K562 (cell line): ENCODE results near the gene SHC1. TPM values are rescaled to one million over a fixed set of nuclear protein-coding genes. Genes with fewer than 3 reads are reported as not detected.
A peak's percentile ranks its signal among the peaks of the same experiment; 100 is the strongest.

Experiments
- ARID1B ChIP-seq: fragments of 450-650 bp; IDR thresholded peaks from 2 replicates; pipeline ENCODE4 v1.6.1; 2016; ENCODE audit warnings: antibody characterized with exemption, mild to moderate bottlenecking, inconsistent platforms
- CHD4 ChIP-seq: fragments of 200-600 bp; sonication (generic); IDR thresholded peaks from 3 replicates; pipeline ENCODE4 v1.6.1; 2012; ENCODE audit warnings: low read depth, mild to moderate bottlenecking, mixed read lengths, low read length, inconsistent platforms; ENCODE audit not compliant: insufficient read depth, insufficient replicate concordance, poor library complexity, severe bottlenecking
- CREB1 ChIP-seq, 2 experiments: sonication (generic) in 1 of 2; formaldehyde crosslinking in 1 of 2; IDR thresholded peaks; 2 replicates each; pipeline versions ENCODE4 v1.6.1 to v1.8.0; 2012 to 2022; ENCODE audit warnings: inconsistent platforms in 1 of 2, mild to moderate bottlenecking in 1 of 2, missing genetic modification reagents in 1 of 2, moderate library complexity in 1 of 2
- CSDE1 ChIP-seq, 2 experiments: fragments of 450-650 bp; IDR thresholded peaks; 2 replicates each; pipeline ENCODE4 v1.6.1; 2016; ENCODE audit warnings: mild to moderate bottlenecking in 1 of 2
- FOXJ2 ChIP-seq: fragments of 200-800 bp; sonication (Bioruptor generic); IDR thresholded peaks from 2 replicates; pipeline ENCODE4 v1.6.1; 2016; ENCODE audit warnings: missing genetic modification characterization, missing compliant biosample characterization
- HMG20A ChIP-seq: fragments of 450-650 bp; formaldehyde crosslinking; conservative IDR thresholded peaks from 2 replicates; pipeline ENCODE4 v1.4.0; 2020; ENCODE audit warnings: mild to moderate bottlenecking, mixed read lengths
- HNRNPK ChIP-seq: fragments of 200-400 bp; formaldehyde crosslinking; IDR thresholded peaks from one replicate; pipeline ENCODE4 v1.6.1; 2018; ENCODE audit warnings: mild to moderate bottlenecking, low read depth, low read length; ENCODE audit not compliant: poor library complexity, severe bottlenecking
- IFI16 ChIP-seq: fragments of 250-450 bp; sonication (Bioruptor Pico); IDR thresholded peaks from 2 replicates; pipeline ENCODE4 v2.1.2; 2022; ENCODE audit warnings: mild to moderate bottlenecking, inconsistent platforms
- MBD2 ChIP-seq: sonication (generic); IDR thresholded peaks from 2 replicates; pipeline ENCODE4 v1.6.1; 2016; ENCODE audit warnings: low read depth, borderline replicate concordance
- MED1 ChIP-seq: sonication (generic); formaldehyde crosslinking; IDR thresholded peaks from 2 replicates; pipeline ENCODE4 v1.8.1; 2023; ENCODE audit warnings: missing genetic modification reagents, borderline replicate concordance
- MTA1 ChIP-seq: fragments of 450-650 bp; IDR thresholded peaks from 2 replicates; pipeline ENCODE4 v1.6.1; 2017; ENCODE audit warnings: borderline replicate concordance
- NFXL1 ChIP-seq: fragments of 450-650 bp; formaldehyde crosslinking; IDR thresholded peaks from 2 replicates; pipeline ENCODE4 v1.4.0; 2021; ENCODE audit warnings: mild to moderate bottlenecking
- NR2C2 ChIP-seq, 2 experiments: fragments of 200-800 bp in 1 of 2; sonication (Bioruptor generic) in 1 of 2; sonication (generic) in 1 of 2; formaldehyde crosslinking in 1 of 2; IDR thresholded peaks; 2 replicates each; pipeline versions ENCODE4 v1.6.1 to v1.8.0; 2016 to 2022; ENCODE audit warnings: mild to moderate bottlenecking in 1 of 2, missing compliant biosample characterization in 1 of 2, missing genetic modification characterization in 1 of 2, missing genetic modification reagents in 1 of 2
- POU5F1 ChIP-seq: fragments of 150-350 bp; IDR thresholded peaks from 2 replicates; pipeline ENCODE4 v1.6.1; 2014; ENCODE audit warnings: borderline replicate concordance, low read length, low read depth, mild to moderate bottlenecking; ENCODE audit not compliant: partially characterized antibody
- TAF9B ChIP-seq: fragments of 450-650 bp; IDR thresholded peaks from 2 replicates; pipeline ENCODE4 v1.6.1; 2018; ENCODE audit warnings: mild to moderate bottlenecking; ENCODE audit not compliant: partially characterized antibody
- TCF3 ChIP-seq: sonication (generic); formaldehyde crosslinking; IDR thresholded peaks from 2 replicates; pipeline ENCODE4 v1.4.0; 2020; ENCODE audit warnings: mild to moderate bottlenecking, missing genetic modification reagents
- YBX1 ChIP-seq: fragments of 450-650 bp; IDR thresholded peaks from 2 replicates; pipeline ENCODE4 v1.7.1; 2016; ENCODE audit warnings: mild to moderate bottlenecking
- ZBTB7A ChIP-seq: IDR thresholded peaks from 2 replicates; pipeline ENCODE4 v1.6.1; 2011; ENCODE audit warnings: low read depth, mild to moderate bottlenecking, low read length, moderate library complexity, borderline replicate concordance; ENCODE audit not compliant: control insufficient read depth
- ZBTB8A ChIP-seq: fragments of 450-650 bp; IDR thresholded peaks from 2 replicates; pipeline ENCODE4 v1.6.1; 2018; ENCODE audit warnings: mild to moderate bottlenecking, moderate library complexity; ENCODE audit not compliant: partially characterized antibody
- ZNF133 ChIP-seq: fragments of 250-450 bp; sonication (Bioruptor Pico); IDR thresholded peaks from 2 replicates; pipeline ENCODE4 v1.4.0; 2020; ENCODE audit warnings: mild to moderate bottlenecking
- ZNF239 ChIP-seq: fragments of 250-450 bp; sonication (Bioruptor Pico); IDR thresholded peaks from 2 replicates; pipeline ENCODE4 v1.4.0; 2020; ENCODE audit warnings: mild to moderate bottlenecking
- ZNF695 ChIP-seq: fragments of 450-650 bp; formaldehyde crosslinking; IDR thresholded peaks from 2 replicates; pipeline ENCODE4 v1.4.0; 2020; ENCODE audit warnings: mild to moderate bottlenecking, moderate library complexity
- polyA plus RNA-seq, 8 experiments: library from polyadenylated mRNA; depleted of rRNA in 4 of 8; stranded (reverse) in 5 of 8; unstranded in 3 of 8; fragments of >200 nt; fragmentation: Nextera tagmentation in 2 of 8; fragmentation: Illumina TruSeq in 1 of 8; extraction: Ambion mirVana in 2 of 8; extraction: Trizol in 1 of 8; gene quantifications; 2 replicates each; pipeline versions ENCODE4 v1.2.1 to v1.2.3, GENCODE V29; 2011 to 2014; ENCODE audit warnings: inconsistent platforms in 1 of 8, missing spikeins in 1 of 8
- total RNA-seq, 7 experiments: library from RNA; depleted of rRNA in 6 of 7; stranded (reverse); fragments of >200 nt in 6 of 7; fragmentation: Illumina TruSeq in 2 of 7; extraction: Trizol in 2 of 7; gene quantifications; 2 replicates each; pipeline versions ENCODE4 v1.2.1 to v1.2.3, GENCODE V29; 2011 to 2021; ENCODE audit warnings: low replicate concordance in 1 of 7
- TF ChIP-seq, protein P1 (sequence below): sonication (generic); formaldehyde crosslinking; IDR thresholded peaks from 2 replicates; pipeline ENCODE4 v1.8.1; 2023; ENCODE audit warnings: mild to moderate bottlenecking, missing genetic modification reagents
- TF ChIP-seq, protein P2 (sequence below): fragments of 450-650 bp; formaldehyde crosslinking; IDR thresholded peaks from 2 replicates; pipeline ENCODE4 v1.4.0; 2022; ENCODE audit warnings: mild to moderate bottlenecking, moderate library complexity
- TF ChIP-seq, protein P3 (sequence below): sonication (generic); formaldehyde crosslinking; IDR thresholded peaks from 2 replicates; pipeline ENCODE4 v1.8.0; 2022; ENCODE audit warnings: missing genetic modification reagents, mild to moderate bottlenecking, moderate library complexity, borderline replicate concordance
- TF ChIP-seq, protein P4 (sequence below): fragments of 250-450 bp; sonication (Bioruptor Pico); IDR thresholded peaks from 2 replicates; pipeline ENCODE4 v1.8.0; 2022; ENCODE audit warnings: moderate library complexity, mild to moderate bottlenecking, inconsistent platforms

Gene SHC1
- total and polyA plus RNA-seq, 9 of the 15 experiments (the other 6 are each of a cell fraction or from before 2014, with no cell fraction given): 4.1 to 113 (median 51.9) TPM

DNA sequence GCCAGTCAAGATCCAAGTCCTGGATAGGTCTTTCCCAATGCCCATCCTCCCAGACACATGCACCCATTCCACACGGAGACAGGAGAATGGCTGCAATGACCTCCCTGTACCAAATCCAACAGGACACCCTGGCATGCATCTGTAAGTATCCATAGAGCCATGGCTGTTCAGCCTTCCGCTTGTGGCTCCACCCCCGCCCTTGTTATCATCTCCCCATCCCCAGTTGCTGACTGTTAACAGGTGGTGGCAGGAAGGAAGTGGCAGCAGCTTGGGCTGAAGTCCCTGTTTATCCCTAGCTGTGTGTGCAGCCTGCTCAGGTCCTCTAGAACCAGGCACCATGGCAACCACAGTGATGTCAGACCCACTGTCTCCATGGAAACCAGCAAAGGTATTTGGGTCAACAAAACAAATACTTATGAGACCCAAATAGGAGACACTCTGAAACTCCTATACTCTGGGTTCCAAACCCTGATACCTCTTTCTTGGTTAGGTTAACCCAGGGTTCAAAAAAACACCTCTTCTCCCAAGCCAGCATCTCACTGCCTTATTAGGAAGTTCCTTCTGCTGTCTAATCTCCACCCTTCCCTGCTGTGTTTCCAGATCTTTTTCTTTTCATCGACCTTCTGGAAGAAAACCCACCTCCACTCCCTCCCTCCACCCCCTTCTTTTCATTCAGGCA is 15.4 kb downstream of the SHC1 start (continued):
- TF ChIP-seq TCF3 (CRISPR knock-in tag): peak; percentile 34; the same call in 1 of the 2 replicates
- TF ChIP-seq HNRNPK: no peak
- TF ChIP-seq HMG20A: no peak
- TF ChIP-seq CHD4: no peak
- TF ChIP-seq ZBTB8A: no peak
- no peak for TF ChIP-seq MBD2
- TF ChIP-seq TAF9B: no peak
- TF ChIP-seq ARID1B: peak; percentile 8; the same call in 1 of the 2 replicates
- TF ChIP-seq CREB1 (IDR thresholded peaks at IDR 0.05): no peak
- no peak for TF ChIP-seq CREB1 (CRISPR knock-in tag; IDR thresholded peaks at IDR 0.05)
- no peak for TF ChIP-seq ZBTB7A
- TF ChIP-seq MTA1: no peak
- 0 out of 2 replicates have a peak, but pooled peaks have one; percentile 40 for TF ChIP-seq NR2C2 (CRISPR knock-in tag; IDR thresholded peaks at IDR 0.05)
- peak; percentile 84 for TF ChIP-seq NR2C2 (tag; IDR thresholded peaks at IDR 0.05)
- TF ChIP-seq POU5F1: no peak
- TF ChIP-seq FOXJ2 (tag): peak; percentile 82
- TF ChIP-seq, protein P1, sequence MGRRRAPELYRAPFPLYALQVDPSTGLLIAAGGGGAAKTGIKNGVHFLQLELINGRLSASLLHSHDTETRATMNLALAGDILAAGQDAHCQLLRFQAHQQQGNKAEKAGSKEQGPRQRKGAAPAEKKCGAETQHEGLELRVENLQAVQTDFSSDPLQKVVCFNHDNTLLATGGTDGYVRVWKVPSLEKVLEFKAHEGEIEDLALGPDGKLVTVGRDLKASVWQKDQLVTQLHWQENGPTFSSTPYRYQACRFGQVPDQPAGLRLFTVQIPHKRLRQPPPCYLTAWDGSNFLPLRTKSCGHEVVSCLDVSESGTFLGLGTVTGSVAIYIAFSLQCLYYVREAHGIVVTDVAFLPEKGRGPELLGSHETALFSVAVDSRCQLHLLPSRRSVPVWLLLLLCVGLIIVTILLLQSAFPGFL: no peak
- TF ChIP-seq MED1: no peak
- TF ChIP-seq ZNF133 (CRISPR knock-in tag): no peak
- TF ChIP-seq, protein P2, sequence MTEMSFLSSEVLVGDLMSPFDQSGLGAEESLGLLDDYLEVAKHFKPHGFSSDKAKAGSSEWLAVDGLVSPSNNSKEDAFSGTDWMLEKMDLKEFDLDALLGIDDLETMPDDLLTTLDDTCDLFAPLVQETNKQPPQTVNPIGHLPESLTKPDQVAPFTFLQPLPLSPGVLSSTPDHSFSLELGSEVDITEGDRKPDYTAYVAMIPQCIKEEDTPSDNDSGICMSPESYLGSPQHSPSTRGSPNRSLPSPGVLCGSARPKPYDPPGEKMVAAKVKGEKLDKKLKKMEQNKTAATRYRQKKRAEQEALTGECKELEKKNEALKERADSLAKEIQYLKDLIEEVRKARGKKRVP (CRISPR knock-in tag): no peak
- TF ChIP-seq, protein P3, sequence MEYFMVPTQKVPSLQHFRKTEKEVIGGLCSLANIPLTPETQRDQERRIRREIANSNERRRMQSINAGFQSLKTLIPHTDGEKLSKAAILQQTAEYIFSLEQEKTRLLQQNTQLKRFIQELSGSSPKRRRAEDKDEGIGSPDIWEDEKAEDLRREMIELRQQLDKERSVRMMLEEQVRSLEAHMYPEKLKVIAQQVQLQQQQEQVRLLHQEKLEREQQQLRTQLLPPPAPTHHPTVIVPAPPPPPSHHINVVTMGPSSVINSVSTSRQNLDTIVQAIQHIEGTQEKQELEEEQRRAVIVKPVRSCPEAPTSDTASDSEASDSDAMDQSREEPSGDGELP: peak; percentile 79
- TF ChIP-seq, protein P4, sequence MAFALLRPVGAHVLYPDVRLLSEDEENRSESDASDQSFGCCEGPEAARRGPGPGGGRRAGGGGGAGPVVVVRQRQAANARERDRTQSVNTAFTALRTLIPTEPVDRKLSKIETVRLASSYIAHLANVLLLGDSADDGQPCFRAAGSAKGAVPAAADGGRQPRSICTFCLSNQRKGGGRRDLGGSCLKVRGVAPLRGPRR (CRISPR knock-in tag): no peak
- TF ChIP-seq YBX1: no peak
- TF ChIP-seq ZNF239 (CRISPR knock-in tag): no peak
- TF ChIP-seq CSDE1 (IDR thresholded peaks at IDR 0.05): peak in 1 of 2 experiments; percentile 67; a peak in 1 of 4 replicates
- no peak for TF ChIP-seq ZNF695 (CRISPR knock-in tag)
- no peak for TF ChIP-seq IFI16 (CRISPR knock-in tag)
- no peak for TF ChIP-seq NFXL1 (CRISPR knock-in tag)
